HEK293 (cell line): ENCODE data around the gene DNAJC30.

ENCODE experiments used
- FEZF1 ChIP-seq: fragments of 450-650 bp; formaldehyde crosslinking; IDR thresholded peaks from 2 replicates; pipeline ENCODE4 v1.5.1; 2016; ENCODE audit warnings: missing biosample characterization, missing genetic modification characterization
- GFI1B ChIP-seq: fragments of 450-650 bp; formaldehyde crosslinking; IDR thresholded peaks from 2 replicates; pipeline ENCODE4 v1.5.1; 2016; ENCODE audit warnings: missing biosample characterization, missing genetic modification characterization
- KLF7 ChIP-seq: fragments of 450-650 bp; formaldehyde crosslinking; IDR thresholded peaks from 2 replicates; pipeline ENCODE4 v1.5.1; 2016; ENCODE audit warnings: missing biosample characterization, missing genetic modification characterization, borderline replicate concordance
- OVOL3 ChIP-seq: fragments of 450-650 bp; formaldehyde crosslinking; IDR thresholded peaks from 2 replicates; pipeline ENCODE4 v1.5.1; 2016; ENCODE audit warnings: missing biosample characterization, missing genetic modification characterization
- PRDM1 ChIP-seq: fragments of 450-650 bp; formaldehyde crosslinking; IDR thresholded peaks from 2 replicates; pipeline ENCODE4; 2016; ENCODE audit warnings: missing biosample characterization, missing genetic modification characterization
- REPIN1 ChIP-seq: fragments of 450-650 bp; formaldehyde crosslinking; IDR thresholded peaks from 2 replicates; pipeline ENCODE4 v1.5.1; 2017; ENCODE audit warnings: missing biosample characterization, missing genetic modification characterization, low read depth
- SCRT1 ChIP-seq: fragments of 450-650 bp; formaldehyde crosslinking; IDR thresholded peaks from 2 replicates; pipeline ENCODE4 v1.5.1; 2016; ENCODE audit warnings: missing biosample characterization, missing genetic modification characterization, borderline replicate concordance
- SP7 ChIP-seq: fragments of 450-650 bp; formaldehyde crosslinking; IDR thresholded peaks from 2 replicates; pipeline ENCODE4 v1.5.1; 2016; ENCODE audit warnings: missing biosample characterization, missing genetic modification characterization
- ZBTB17 ChIP-seq: fragments of 450-650 bp; formaldehyde crosslinking; IDR thresholded peaks from 2 replicates; pipeline ENCODE4 v1.5.1; 2016; ENCODE audit warnings: missing biosample characterization, missing genetic modification characterization
- ZBTB8A ChIP-seq: fragments of 450-650 bp; formaldehyde crosslinking; IDR thresholded peaks from 2 replicates; pipeline ENCODE4 v1.5.1; 2016; ENCODE audit warnings: missing biosample characterization, missing genetic modification characterization
- ZFP3 ChIP-seq: fragments of 450-650 bp; formaldehyde crosslinking; IDR thresholded peaks from 2 replicates; pipeline ENCODE4 v1.5.1; 2016; ENCODE audit warnings: low read depth, missing biosample characterization, missing genetic modification characterization
- ZNF114 ChIP-seq: fragments of 450-650 bp; formaldehyde crosslinking; IDR thresholded peaks from 2 replicates; pipeline ENCODE4 v1.5.0; 2017; ENCODE audit warnings: missing biosample characterization, missing genetic modification characterization
- ZNF121 ChIP-seq: fragments of 450-650 bp; formaldehyde crosslinking; IDR thresholded peaks from 2 replicates; pipeline ENCODE4 v1.5.1; 2016; ENCODE audit warnings: missing biosample characterization, missing genetic modification characterization
- ZNF132 ChIP-seq: fragments of 450-650 bp; formaldehyde crosslinking; IDR thresholded peaks from 2 replicates; pipeline ENCODE4 v1.5.1; 2017; ENCODE audit warnings: missing biosample characterization, missing genetic modification characterization, borderline replicate concordance
- ZNF16 ChIP-seq: fragments of 450-650 bp; formaldehyde crosslinking; IDR thresholded peaks from 2 replicates; pipeline ENCODE4 v1.5.1; 2016; ENCODE audit warnings: low read depth, missing biosample characterization, missing genetic modification characterization
- ZNF223 ChIP-seq: fragments of 450-650 bp; formaldehyde crosslinking; IDR thresholded peaks from 2 replicates; pipeline ENCODE4 v1.5.1; 2016; ENCODE audit warnings: missing biosample characterization, missing genetic modification characterization
- ZNF23 ChIP-seq: fragments of 450-650 bp; formaldehyde crosslinking; IDR thresholded peaks from 2 replicates; pipeline ENCODE4 v1.5.1; 2016; ENCODE audit warnings: missing biosample characterization, missing genetic modification characterization, borderline replicate concordance
- ZNF350 ChIP-seq: fragments of 450-650 bp; formaldehyde crosslinking; IDR thresholded peaks from 2 replicates; pipeline ENCODE4 v1.5.0; 2017; ENCODE audit warnings: missing biosample characterization, mild to moderate bottlenecking, missing genetic modification characterization
- ZNF433 ChIP-seq: fragments of 450-650 bp; formaldehyde crosslinking; IDR thresholded peaks from 2 replicates; pipeline ENCODE4 v1.5.1; 2016; ENCODE audit warnings: missing biosample characterization, missing genetic modification characterization, low read depth
- ZNF48 ChIP-seq: fragments of 450-650 bp; formaldehyde crosslinking; IDR thresholded peaks from 2 replicates; pipeline ENCODE4 v1.5.1; 2016; ENCODE audit warnings: missing biosample characterization, missing genetic modification characterization
- ZNF510 ChIP-seq: fragments of 450-650 bp; formaldehyde crosslinking; IDR thresholded peaks from 2 replicates; pipeline ENCODE4 v1.5.1; 2018; ENCODE audit warnings: mild to moderate bottlenecking, missing genetic modification characterization, missing biosample characterization; ENCODE audit not compliant: insufficient replicate concordance
- ZNF530 ChIP-seq: fragments of 450-650 bp; formaldehyde crosslinking; IDR thresholded peaks from 2 replicates; pipeline ENCODE4 v1.5.1; 2016; ENCODE audit warnings: low read depth, missing biosample characterization, missing genetic modification characterization
- ZNF549 ChIP-seq: fragments of 450-650 bp; IDR thresholded peaks from 2 replicates; pipeline ENCODE4 v1.5.1; 2018; ENCODE audit warnings: missing biosample characterization, missing genetic modification characterization, mild to moderate bottlenecking, inconsistent platforms, moderate library complexity
- ZNF596 ChIP-seq: fragments of 450-650 bp; IDR thresholded peaks from 2 replicates; pipeline ENCODE4 v1.5.0; 2018; ENCODE audit warnings: missing biosample characterization, mild to moderate bottlenecking, missing genetic modification characterization, moderate library complexity
- ZNF747 ChIP-seq: fragments of 450-650 bp; formaldehyde crosslinking; IDR thresholded peaks from 2 replicates; pipeline ENCODE4 v1.5.1; 2016; ENCODE audit warnings: missing biosample characterization, missing genetic modification characterization
- ZNF76 ChIP-seq: fragments of 450-650 bp; formaldehyde crosslinking; IDR thresholded peaks from 2 replicates; pipeline ENCODE4; 2016; ENCODE audit warnings: low read depth, missing biosample characterization, missing genetic modification characterization, borderline replicate concordance
- ZNF768 ChIP-seq: fragments of 450-650 bp; formaldehyde crosslinking; IDR thresholded peaks from 2 replicates; pipeline ENCODE4 v1.5.1; 2018; ENCODE audit warnings: missing biosample characterization, mild to moderate bottlenecking, missing genetic modification characterization
- TF ChIP-seq, protein P1 (sequence below): fragments of 450-650 bp; formaldehyde crosslinking; IDR thresholded peaks from 2 replicates; pipeline ENCODE4 v1.5.1; 2016; ENCODE audit warnings: missing biosample characterization, missing genetic modification characterization
- TF ChIP-seq, protein P2 (sequence below): fragments of 450-650 bp; formaldehyde crosslinking; IDR thresholded peaks from 2 replicates; pipeline ENCODE4 v1.5.1; 2016; ENCODE audit warnings: missing biosample characterization, missing genetic modification characterization
- TF ChIP-seq, protein P3 (sequence below): fragments of 450-650 bp; formaldehyde crosslinking; IDR thresholded peaks from 2 replicates; pipeline ENCODE4 v1.5.1; 2016; ENCODE audit warnings: missing biosample characterization, missing genetic modification characterization
- TF ChIP-seq, protein P4 (sequence below): IDR thresholded peaks from 2 replicates; pipeline ENCODE4 v1.6.1; 2011; ENCODE audit warnings: mild to moderate bottlenecking, low read depth, low read length, borderline replicate concordance
- TF ChIP-seq, protein P5 (sequence below): fragments of 450-650 bp; formaldehyde crosslinking; IDR thresholded peaks from 2 replicates; pipeline ENCODE4; 2016; ENCODE audit warnings: missing biosample characterization, missing genetic modification characterization

The DNAJC30 gene

DNA sequence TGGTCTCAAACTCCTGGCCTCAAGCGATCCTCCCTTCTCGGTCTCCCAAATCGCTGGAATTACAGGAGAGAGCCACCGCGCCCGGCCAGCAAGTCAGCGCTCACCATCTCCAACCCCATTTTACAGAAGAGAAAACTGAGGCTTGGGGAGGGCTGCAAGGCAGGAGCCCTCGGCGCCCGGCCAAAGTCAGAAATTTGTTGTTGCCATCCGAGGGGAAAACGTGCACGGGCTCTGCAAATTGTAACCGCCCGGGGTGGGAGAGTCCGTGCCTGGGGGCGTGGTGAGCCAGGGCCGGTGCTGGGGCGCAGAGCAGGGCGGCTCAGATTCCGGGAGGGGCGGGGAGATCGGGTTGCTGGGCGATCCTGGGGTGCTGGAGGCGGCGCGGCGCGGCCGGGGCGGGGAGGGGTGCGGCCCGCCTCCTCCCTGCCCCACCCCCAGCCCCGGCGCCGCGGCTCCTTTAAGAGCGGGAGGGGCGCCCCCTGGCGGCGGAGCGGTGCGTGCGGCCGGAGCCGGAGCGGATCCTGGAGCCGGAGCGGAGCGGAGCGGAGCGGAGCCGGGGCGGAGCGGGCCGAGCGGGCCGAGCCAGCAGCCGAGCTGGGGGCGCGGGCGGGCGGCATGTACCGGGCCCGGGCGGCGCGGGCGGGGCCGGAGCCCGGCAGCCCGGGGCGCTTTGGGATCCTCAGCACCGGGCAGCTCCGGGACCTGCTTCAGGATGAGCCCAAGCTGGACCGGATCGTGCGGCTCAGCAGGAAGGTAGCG lies 15.7 kb downstream of the DNAJC30 start, which contains the start of gene VPS37D (continued):
- TF ChIP-seq, protein P1, sequence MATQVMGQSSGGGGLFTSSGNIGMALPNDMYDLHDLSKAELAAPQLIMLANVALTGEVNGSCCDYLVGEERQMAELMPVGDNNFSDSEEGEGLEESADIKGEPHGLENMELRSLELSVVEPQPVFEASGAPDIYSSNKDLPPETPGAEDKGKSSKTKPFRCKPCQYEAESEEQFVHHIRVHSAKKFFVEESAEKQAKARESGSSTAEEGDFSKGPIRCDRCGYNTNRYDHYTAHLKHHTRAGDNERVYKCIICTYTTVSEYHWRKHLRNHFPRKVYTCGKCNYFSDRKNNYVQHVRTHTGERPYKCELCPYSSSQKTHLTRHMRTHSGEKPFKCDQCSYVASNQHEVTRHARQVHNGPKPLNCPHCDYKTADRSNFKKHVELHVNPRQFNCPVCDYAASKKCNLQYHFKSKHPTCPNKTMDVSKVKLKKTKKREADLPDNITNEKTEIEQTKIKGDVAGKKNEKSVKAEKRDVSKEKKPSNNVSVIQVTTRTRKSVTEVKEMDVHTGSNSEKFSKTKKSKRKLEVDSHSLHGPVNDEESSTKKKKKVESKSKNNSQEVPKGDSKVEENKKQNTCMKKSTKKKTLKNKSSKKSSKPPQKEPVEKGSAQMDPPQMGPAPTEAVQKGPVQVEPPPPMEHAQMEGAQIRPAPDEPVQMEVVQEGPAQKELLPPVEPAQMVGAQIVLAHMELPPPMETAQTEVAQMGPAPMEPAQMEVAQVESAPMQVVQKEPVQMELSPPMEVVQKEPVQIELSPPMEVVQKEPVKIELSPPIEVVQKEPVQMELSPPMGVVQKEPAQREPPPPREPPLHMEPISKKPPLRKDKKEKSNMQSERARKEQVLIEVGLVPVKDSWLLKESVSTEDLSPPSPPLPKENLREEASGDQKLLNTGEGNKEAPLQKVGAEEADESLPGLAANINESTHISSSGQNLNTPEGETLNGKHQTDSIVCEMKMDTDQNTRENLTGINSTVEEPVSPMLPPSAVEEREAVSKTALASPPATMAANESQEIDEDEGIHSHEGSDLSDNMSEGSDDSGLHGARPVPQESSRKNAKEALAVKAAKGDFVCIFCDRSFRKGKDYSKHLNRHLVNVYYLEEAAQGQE (tag by site-specific recombination): no peak
- no peak for TF ChIP-seq GFI1B (tag by site-specific recombination)
- TF ChIP-seq, protein P2, sequence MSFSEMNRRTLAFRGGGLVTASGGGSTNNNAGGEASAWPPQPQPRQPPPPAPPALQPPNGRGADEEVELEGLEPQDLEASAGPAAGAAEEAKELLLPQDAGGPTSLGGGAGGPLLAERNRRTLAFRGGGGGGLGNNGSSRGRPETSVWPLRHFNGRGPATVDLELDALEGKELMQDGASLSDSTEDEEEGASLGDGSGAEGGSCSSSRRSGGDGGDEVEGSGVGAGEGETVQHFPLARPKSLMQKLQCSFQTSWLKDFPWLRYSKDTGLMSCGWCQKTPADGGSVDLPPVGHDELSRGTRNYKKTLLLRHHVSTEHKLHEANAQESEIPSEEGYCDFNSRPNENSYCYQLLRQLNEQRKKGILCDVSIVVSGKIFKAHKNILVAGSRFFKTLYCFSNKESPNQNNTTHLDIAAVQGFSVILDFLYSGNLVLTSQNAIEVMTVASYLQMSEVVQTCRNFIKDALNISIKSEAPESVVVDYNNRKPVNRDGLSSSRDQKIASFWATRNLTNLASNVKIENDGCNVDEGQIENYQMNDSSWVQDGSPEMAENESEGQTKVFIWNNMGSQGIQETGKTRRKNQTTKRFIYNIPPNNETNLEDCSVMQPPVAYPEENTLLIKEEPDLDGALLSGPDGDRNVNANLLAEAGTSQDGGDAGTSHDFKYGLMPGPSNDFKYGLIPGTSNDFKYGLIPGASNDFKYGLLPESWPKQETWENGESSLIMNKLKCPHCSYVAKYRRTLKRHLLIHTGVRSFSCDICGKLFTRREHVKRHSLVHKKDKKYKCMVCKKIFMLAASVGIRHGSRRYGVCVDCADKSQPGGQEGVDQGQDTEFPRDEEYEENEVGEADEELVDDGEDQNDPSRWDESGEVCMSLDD (tag by site-specific recombination): peak; percentile 46; the same call in 1 of the 2 replicates
- no peak for TF ChIP-seq ZNF76 (tag by site-specific recombination)
- TF ChIP-seq, protein P3, sequence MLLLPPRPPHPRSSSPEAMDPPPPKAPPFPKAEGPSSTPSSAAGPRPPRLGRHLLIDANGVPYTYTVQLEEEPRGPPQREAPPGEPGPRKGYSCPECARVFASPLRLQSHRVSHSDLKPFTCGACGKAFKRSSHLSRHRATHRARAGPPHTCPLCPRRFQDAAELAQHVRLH: peak; percentile 59; the same call in 1 of the 2 replicates
- no peak for TF ChIP-seq ZNF510
- no peak for TF ChIP-seq ZNF23 (tag by site-specific recombination)
- no peak for TF ChIP-seq ZNF114
- TF ChIP-seq, protein P4, sequence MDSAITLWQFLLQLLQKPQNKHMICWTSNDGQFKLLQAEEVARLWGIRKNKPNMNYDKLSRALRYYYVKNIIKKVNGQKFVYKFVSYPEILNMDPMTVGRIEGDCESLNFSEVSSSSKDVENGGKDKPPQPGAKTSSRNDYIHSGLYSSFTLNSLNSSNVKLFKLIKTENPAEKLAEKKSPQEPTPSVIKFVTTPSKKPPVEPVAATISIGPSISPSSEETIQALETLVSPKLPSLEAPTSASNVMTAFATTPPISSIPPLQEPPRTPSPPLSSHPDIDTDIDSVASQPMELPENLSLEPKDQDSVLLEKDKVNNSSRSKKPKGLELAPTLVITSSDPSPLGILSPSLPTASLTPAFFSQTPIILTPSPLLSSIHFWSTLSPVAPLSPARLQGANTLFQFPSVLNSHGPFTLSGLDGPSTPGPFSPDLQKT: no peak
- TF ChIP-seq ZNF549 (tag by site-specific recombination): no peak
- TF ChIP-seq SCRT1 (tag by site-specific recombination): no peak
- TF ChIP-seq ZNF16: peak; percentile 38; the same call in 1 of the 2 replicates
- no peak for TF ChIP-seq ZNF747
- TF ChIP-seq FEZF1 (tag by site-specific recombination): no peak
- TF ChIP-seq ZNF48 (tag by site-specific recombination): no peak
- no peak for TF ChIP-seq ZNF768 (tag by site-specific recombination)
- TF ChIP-seq OVOL3 (tag by site-specific recombination): no peak
- peak; percentile 64; the same call in 1 of the 2 replicates for TF ChIP-seq ZNF121 (tag by site-specific recombination)
- TF ChIP-seq, protein P5, sequence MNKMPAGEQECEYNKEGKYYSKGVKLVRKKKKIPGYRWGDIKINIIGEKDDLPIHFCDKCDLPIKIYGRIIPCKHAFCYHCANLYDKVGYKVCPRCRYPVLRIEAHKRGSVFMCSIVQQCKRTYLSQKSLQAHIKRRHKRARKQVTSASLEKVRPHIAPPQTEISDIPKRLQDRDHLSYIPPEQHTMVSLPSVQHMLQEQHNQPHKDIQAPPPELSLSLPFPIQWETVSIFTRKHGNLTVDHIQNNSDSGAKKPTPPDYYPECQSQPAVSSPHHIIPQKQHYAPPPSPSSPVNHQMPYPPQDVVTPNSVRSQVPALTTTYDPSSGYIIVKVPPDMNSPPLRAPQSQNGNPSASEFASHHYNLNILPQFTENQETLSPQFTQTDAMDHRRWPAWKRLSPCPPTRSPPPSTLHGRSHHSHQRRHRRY (tag by site-specific recombination): no peak
- no peak for TF ChIP-seq PRDM1 (tag by site-specific recombination)
- TF ChIP-seq ZNF350: no peak
- no peak for TF ChIP-seq ZNF132
- peak; percentile 57; the same call in 1 of the 2 replicates for TF ChIP-seq KLF7 (tag by site-specific recombination)
- TF ChIP-seq ZFP3 (tag by site-specific recombination): peak; percentile 67; the same call in 1 of the 2 replicates
- TF ChIP-seq SP7 (tag by site-specific recombination): peak; percentile 40; the same call in 1 of the 2 replicates
- peak; percentile 96 for TF ChIP-seq ZBTB8A (tag by site-specific recombination)
- peak; percentile 18; the same call in 1 of the 2 replicates for TF ChIP-seq ZBTB17
- no peak for TF ChIP-seq ZNF223 (tag by site-specific recombination)
- TF ChIP-seq REPIN1: no peak
- TF ChIP-seq ZNF530 (tag by site-specific recombination): no peak
- no peak for TF ChIP-seq ZNF596 (tag by site-specific recombination)
- no peak for TF ChIP-seq ZNF433 (tag by site-specific recombination)
